ENCODE measurements around the gene MDM4. TPM values are rescaled to one million over a fixed set of nuclear protein-coding genes. Genes with fewer than 3 reads are reported as not detected.

Gene MDM4
- total RNA-seq, 1 experiment from 2014 or later: 42.1 TPM

DNA sequence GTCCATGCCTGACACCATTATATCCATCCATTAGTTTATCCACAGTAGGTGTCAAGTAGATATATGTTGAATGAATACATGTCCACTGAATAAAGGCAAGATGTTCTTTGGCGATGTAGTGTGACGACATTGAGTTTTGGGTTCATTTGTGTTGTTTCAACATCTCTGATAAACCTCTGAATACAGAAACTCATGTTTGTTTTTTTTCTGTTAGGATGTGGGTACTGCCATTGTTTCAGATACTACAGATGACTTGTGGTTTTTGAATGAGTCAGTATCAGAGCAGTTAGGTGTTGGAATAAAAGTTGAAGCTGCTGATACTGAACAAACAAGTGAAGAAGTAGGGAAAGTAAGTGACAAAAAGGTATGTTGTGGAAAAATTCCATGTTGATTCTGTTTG lies 28.1 kb downstream of the MDM4 start:
- TF ChIP-seq REST (IDR thresholded peaks at IDR 0.05; ENCODE audit: insufficient read depth in 1 of 2, low read depth in 2 of 2, low read length in 1 of 2): no peak
- no peak for TF ChIP-seq CTCF (IDR thresholded peaks at IDR 0.05)
- TF ChIP-seq POLR2AphosphoS5 (IDR thresholded peaks at IDR 0.05; ENCODE audit: low read depth, low read length): no peak
- no peak for TF ChIP-seq TCF7L2 (IDR thresholded peaks at IDR 0.05; ENCODE audit: low read depth, low read length)
- no peak for TF ChIP-seq SIN3A (IDR thresholded peaks at IDR 0.05; ENCODE audit: borderline replicate concordance, insufficient read depth, low read depth, low read length)
- in situ Hi-C loops (cut with HindIII; ENCODE audit: low pct_unique_long_range_greater_than_20kb, low sequenced_read_pairs): no loop called here
- ATAC-seq (no peak), DNase-seq (ENCODE audit: low read depth, low spot score) (no peak)
- H3K27me3 ChIP-seq (ENCODE audit: control insufficient read depth, insufficient read depth, low read length): no peaks in the 10 kb centered on the region
- no peaks in the 10 kb centered on the region for H3K4me1 ChIP-seq (ENCODE audit: control insufficient read depth, insufficient read depth, low read length)
- H3K9me3 ChIP-seq (ENCODE audit: control insufficient read depth, insufficient read depth, low read depth, low read length): no peaks in the 10 kb centered on the region
- H3K36me3 ChIP-seq (ENCODE audit: control insufficient read depth, insufficient read depth, low read length): peaks cover 51% of the 10 kb centered on the region
- CTCF ChIA-PET: no interaction called here
- POLR2A ChIA-PET: no interaction called here
- H3K27ac ChIP-seq (ENCODE audit: low read length): no peak overlapping the region
- H3K4me3 ChIP-seq (ENCODE audit: low read depth in 2 of 2, low read length in 2 of 2): no peak overlapping the region
- intact Hi-C loops (cut with micrococcal nuclease; ENCODE audit: unreplicated experiment): no loop called here
- no TSS peak for BruUV-seq (replicated peaks)

- Histone ChIP-seq H3K27ac (ENCODE audit: low read length) (no peak overlapping the region), H3K4me1 (ENCODE audit: control insufficient read depth, insufficient read depth, low read length) (no peaks in the 10 kb centered on the region), H3K9me3 (ENCODE audit: control insufficient read depth, insufficient read depth, low read depth, low read length) (no peaks in the 10 kb centered on the region), H3K36me3 (ENCODE audit: control insufficient read depth, insufficient read depth, low read length) (peaks cover 56% of the 10 kb centered on the region), H3K4me3 (ENCODE audit: low read depth in 2 of 2, low read length in 2 of 2) (no peak overlapping the region), H3K27me3 (ENCODE audit: control insufficient read depth, insufficient read depth, low read length) (no peaks in the 10 kb centered on the region)
- no TSS peak for BruUV-seq (replicated peaks)
- ChIA-PET POLR2A (no interaction called here), CTCF (interaction anchor here (0.6 to 0.8 kb wide), 2 partner anchors 79 to 202 kb away, joined by 3 to 6 read pairs; no protein-coding TSS in a partner anchor)
- no peak for ATAC-seq
- intact Hi-C loops (cut with micrococcal nuclease; ENCODE audit: unreplicated experiment) (no loop called here), in situ Hi-C loops (cut with HindIII; ENCODE audit: low pct_unique_long_range_greater_than_20kb, low sequenced_read_pairs) (no loop called here)
- no peak for DNase-seq (ENCODE audit: low read depth, low spot score)
- TF ChIP-seq SIN3A (IDR thresholded peaks at IDR 0.05; ENCODE audit: borderline replicate concordance, insufficient read depth, low read depth, low read length): no peak
- TF ChIP-seq CTCF (IDR thresholded peaks at IDR 0.05): no peak
- no peak for TF ChIP-seq REST (IDR thresholded peaks at IDR 0.05; ENCODE audit: insufficient read depth in 1 of 2, low read depth in 2 of 2, low read length in 1 of 2)
- TF ChIP-seq TCF7L2 (IDR thresholded peaks at IDR 0.05; ENCODE audit: low read depth, low read length): no peak
- no peak for TF ChIP-seq POLR2AphosphoS5 (IDR thresholded peaks at IDR 0.05; ENCODE audit: low read depth, low read length)
Observed at GRCh38 chr1:204545202-204545601, 29.0 kb downstream of the MDM4 start.
